NCI-H2171 treated with DMSO at 0.1 percent for 48 hours (cell line): ENCODE data around the gene UCP3.

Experiments used
- DNase-seq: peaks from one replicate; lab custom pipeline; 2025; lab: John Stamatoyannopoulos, UW

Gene UCP3

GRCh38 chr11:74018331-74019005, 9.6 kb upstream of the UCP3 start:
- no peak for DNase-seq

GRCh38 chr11:74017631-74018030, 8.7 kb upstream of the UCP3 start:
- DNase-seq = no peak

- no peak for DNase-seq
These were observed 7.2 kb upstream of the UCP3 start for GRCh38 chr11:74015919-74016684.

GRCh38 chr11:74014880-74015279, 6.0 kb upstream of the UCP3 start:
- no peak for DNase-seq

- DNase-seq = no peak
These were observed 4.3 kb upstream of the UCP3 start for GRCh38 chr11:74013141-74013540.

GRCh38 chr11:74012074-74012809, 3.4 kb upstream of the UCP3 start:
- no peak for DNase-seq

GRCh38 chr11:74011360-74012073, 2.6 kb upstream of the UCP3 start:
- no peak for DNase-seq

GRCh38 chr11:74010306-74011300, 1.7 kb upstream of the UCP3 start:
- no peak for DNase-seq

GRCh38 chr11:74009675-74010305, 905 bp upstream of the UCP3 start:
- DNase-seq = no peak

GRCh38 chr11:74009230-74009547, 304 bp upstream of the UCP3 start:
- no peak for DNase-seq

- no peak for DNase-seq
These were observed 1.1 kb downstream of the UCP3 start for GRCh38 chr11:74007691-74008372.

- no peak for DNase-seq
These were observed 2.1 kb downstream of the UCP3 start for GRCh38 chr11:74006743-74007304.

GRCh38 chr11:74005721-74006517, 3.0 kb downstream of the UCP3 start:
- no peak for DNase-seq

GRCh38 chr11:74004759-74005615, 3.9 kb downstream of the UCP3 start:
- no peak for DNase-seq

- DNase-seq = no peak
These were observed 4.7 kb downstream of the UCP3 start for GRCh38 chr11:74004046-74004695.

GRCh38 chr11:74002832-74003231, 6.1 kb downstream of the UCP3 start:
- no peak for DNase-seq

- no peak for DNase-seq
These were observed 7.0 kb downstream of the UCP3 start for GRCh38 chr11:74001822-74002286.
